ENCODE data around the gene TCF21.

Gene TCF21

GRCh38 chr6:133894795-133895358, 6.0 kb downstream of the TCF21 start:
- H3K36me3 ChIP-seq (ENCODE audit: control insufficient read depth in 1 of 2, insufficient read depth in 2 of 2, low read length in 2 of 2) = no peaks in the 10 kb centered on the region
- peaks cover 42 to 65% of the 10 kb centered on the region in 2 donors for H3K27me3 ChIP-seq (ENCODE audit: control insufficient read depth in 1 of 2, insufficient read depth in 2 of 2, low read length in 2 of 2)
- H3K27ac ChIP-seq (ENCODE audit: low read depth, low read length) = peak overlapping the region; percentile 34
- no peaks in the 10 kb centered on the region for H3K9me3 ChIP-seq (ENCODE audit: control insufficient read depth in 1 of 2, low read length in 2 of 2)
- peaks cover 28 to 34% of the 10 kb centered on the region in 2 donors for H3K4me1 ChIP-seq (ENCODE audit: control insufficient read depth in 1 of 2, insufficient read depth in 2 of 2, low read length in 2 of 2)
- H3K9ac ChIP-seq (ENCODE audit: low read depth in 1 of 2, low read length in 2 of 2) = no peak overlapping the region
- peak overlapping the region; percentile 1 to 68 for H3K4me3 ChIP-seq (ENCODE audit: low read depth in 1 of 2, low read length in 2 of 2)

- Histone ChIP-seq H3K4me1 (ENCODE audit: control insufficient read depth in 1 of 2, insufficient read depth in 2 of 2, low read length in 2 of 2) (peaks cover 28 to 34% of the 10 kb centered on the region in 2 donors), H3K36me3 (ENCODE audit: control insufficient read depth in 1 of 2, insufficient read depth in 2 of 2, low read length in 2 of 2) (no peaks in the 10 kb centered on the region), H3K9me3 (ENCODE audit: control insufficient read depth in 1 of 2, low read length in 2 of 2) (no peaks in the 10 kb centered on the region), H3K27ac (ENCODE audit: low read depth, low read length) (peak overlapping the region; percentile 39), H3K27me3 (ENCODE audit: control insufficient read depth in 1 of 2, insufficient read depth in 2 of 2, low read length in 2 of 2) (peaks cover 35 to 58% of the 10 kb centered on the region in 2 donors), H3K4me3 (ENCODE audit: low read depth in 1 of 2, low read length in 2 of 2) (peak overlapping the region; percentile 57 to 68), H3K9ac (ENCODE audit: low read depth in 1 of 2, low read length in 2 of 2) (peak overlapping the region in 1 of 2 donors; percentile 40)
These were observed 6.8 kb downstream of the TCF21 start for GRCh38 chr6:133895573-133896343.

GRCh38 chr6:133896344-133896721, 7.4 kb downstream of the TCF21 start:
- Histone ChIP-seq H3K4me3 (ENCODE audit: low read depth in 1 of 2, low read length in 2 of 2) (peak overlapping the region; percentile 57 to 68), H3K4me1 (ENCODE audit: control insufficient read depth in 1 of 2, insufficient read depth in 2 of 2, low read length in 2 of 2) (peaks cover 25 to 34% of the 10 kb centered on the region in 2 donors), H3K27ac (ENCODE audit: low read depth, low read length) (no peak overlapping the region), H3K27me3 (ENCODE audit: control insufficient read depth in 1 of 2, insufficient read depth in 2 of 2, low read length in 2 of 2) (peaks cover 29 to 52% of the 10 kb centered on the region in 2 donors), H3K9ac (ENCODE audit: low read depth in 1 of 2, low read length in 2 of 2) (no peak overlapping the region), H3K9me3 (ENCODE audit: control insufficient read depth in 1 of 2, low read length in 2 of 2) (no peaks in the 10 kb centered on the region), H3K36me3 (ENCODE audit: control insufficient read depth in 1 of 2, insufficient read depth in 2 of 2, low read length in 2 of 2) (no peaks in the 10 kb centered on the region)

- Histone ChIP-seq H3K9ac (ENCODE audit: low read depth in 1 of 2, low read length in 2 of 2) (no peak overlapping the region), H3K4me3 (ENCODE audit: low read depth in 1 of 2, low read length in 2 of 2) (no peak overlapping the region), H3K36me3 (ENCODE audit: control insufficient read depth in 1 of 2, insufficient read depth in 2 of 2, low read length in 2 of 2) (no peaks in the 10 kb centered on the region), H3K27ac (ENCODE audit: low read depth, low read length) (no peak overlapping the region), H3K4me1 (ENCODE audit: control insufficient read depth in 1 of 2, insufficient read depth in 2 of 2, low read length in 2 of 2) (peaks cover 21 to 29% of the 10 kb centered on the region in 2 donors), H3K9me3 (ENCODE audit: control insufficient read depth in 1 of 2, low read length in 2 of 2) (no peaks in the 10 kb centered on the region), H3K27me3 (ENCODE audit: control insufficient read depth in 1 of 2, insufficient read depth in 2 of 2, low read length in 2 of 2) (peaks cover 15 to 34% of the 10 kb centered on the region in 2 donors)
These were observed 9.3 kb downstream of the TCF21 start for GRCh38 chr6:133898263-133898662.

GRCh38 chr6:133899556-133899955, 10.6 kb downstream of the TCF21 start:
- H3K27me3 ChIP-seq (ENCODE audit: control insufficient read depth in 1 of 2, insufficient read depth in 2 of 2, low read length in 2 of 2) = peaks cover 4 to 21% of the 10 kb centered on the region in 2 donors
- H3K36me3 ChIP-seq (ENCODE audit: control insufficient read depth in 1 of 2, insufficient read depth in 2 of 2, low read length in 2 of 2) = no peaks in the 10 kb centered on the region
- no peaks in the 10 kb centered on the region for H3K9me3 ChIP-seq (ENCODE audit: control insufficient read depth in 1 of 2, low read length in 2 of 2)
- peaks cover 16 to 26% of the 10 kb centered on the region in 2 donors for H3K4me1 ChIP-seq (ENCODE audit: control insufficient read depth in 1 of 2, insufficient read depth in 2 of 2, low read length in 2 of 2)
- H3K27ac ChIP-seq (ENCODE audit: low read depth, low read length) = no peak overlapping the region
- no peak overlapping the region for H3K9ac ChIP-seq (ENCODE audit: low read depth in 1 of 2, low read length in 2 of 2)
- no peak overlapping the region for H3K4me3 ChIP-seq (ENCODE audit: low read depth in 1 of 2, low read length in 2 of 2)

- Histone ChIP-seq H3K9ac (ENCODE audit: low read depth in 1 of 2, low read length in 2 of 2) (no peak overlapping the region), H3K9me3 (ENCODE audit: control insufficient read depth in 1 of 2, low read length in 2 of 2) (no peaks in the 10 kb centered on the region), H3K27ac (ENCODE audit: low read depth, low read length) (no peak overlapping the region), H3K36me3 (ENCODE audit: control insufficient read depth in 1 of 2, insufficient read depth in 2 of 2, low read length in 2 of 2) (no peaks in the 10 kb centered on the region), H3K4me1 (ENCODE audit: control insufficient read depth in 1 of 2, insufficient read depth in 2 of 2, low read length in 2 of 2) (peaks cover 0 to 11% of the 10 kb centered on the region in 2 donors), H3K27me3 (ENCODE audit: control insufficient read depth in 1 of 2, insufficient read depth in 2 of 2, low read length in 2 of 2) (no peaks in the 10 kb centered on the region), H3K4me3 (ENCODE audit: low read depth in 1 of 2, low read length in 2 of 2) (no peak overlapping the region)
These were observed 14.9 kb downstream of the TCF21 start for GRCh38 chr6:133903855-133904254.

GRCh38 chr6:133906050-133906449, 17.1 kb downstream of the TCF21 start:
- H3K4me1 ChIP-seq (ENCODE audit: control insufficient read depth in 1 of 2, insufficient read depth in 2 of 2, low read length in 2 of 2) = peaks cover 0 to 11% of the 10 kb centered on the region in 2 donors
- no peaks in the 10 kb centered on the region for H3K36me3 ChIP-seq (ENCODE audit: control insufficient read depth in 1 of 2, insufficient read depth in 2 of 2, low read length in 2 of 2)
- H3K27me3 ChIP-seq (ENCODE audit: control insufficient read depth in 1 of 2, insufficient read depth in 2 of 2, low read length in 2 of 2) = peaks cover 0 to 3% of the 10 kb centered on the region in 2 donors
- no peak overlapping the region for H3K9ac ChIP-seq (ENCODE audit: low read depth in 1 of 2, low read length in 2 of 2)
- H3K4me3 ChIP-seq (ENCODE audit: low read depth in 1 of 2, low read length in 2 of 2) = no peak overlapping the region
- no peaks in the 10 kb centered on the region for H3K9me3 ChIP-seq (ENCODE audit: control insufficient read depth in 1 of 2, low read length in 2 of 2)
- H3K27ac ChIP-seq (ENCODE audit: low read depth, low read length) = no peak overlapping the region

GRCh38 chr6:133916650-133917151, 27.8 kb downstream of the TCF21 start:
- no peak overlapping the region for H3K27ac ChIP-seq (ENCODE audit: low read depth, low read length)
- no peaks in the 10 kb centered on the region for H3K36me3 ChIP-seq (ENCODE audit: control insufficient read depth in 1 of 2, insufficient read depth in 2 of 2, low read length in 2 of 2)
- H3K4me1 ChIP-seq (ENCODE audit: control insufficient read depth in 1 of 2, insufficient read depth in 2 of 2, low read length in 2 of 2) = no peaks in the 10 kb centered on the region
- peak overlapping the region in 1 of 2 donors; percentile 24 for H3K4me3 ChIP-seq (ENCODE audit: low read depth in 1 of 2, low read length in 2 of 2)
- H3K9ac ChIP-seq (ENCODE audit: low read depth in 1 of 2, low read length in 2 of 2) = peak overlapping the region in 1 of 2 donors; percentile 26
- H3K27me3 ChIP-seq (ENCODE audit: control insufficient read depth in 1 of 2, insufficient read depth in 2 of 2, low read length in 2 of 2) = no peaks in the 10 kb centered on the region
- no peaks in the 10 kb centered on the region for H3K9me3 ChIP-seq (ENCODE audit: control insufficient read depth in 1 of 2, low read length in 2 of 2)

- no peaks in the 10 kb centered on the region for H3K9me3 ChIP-seq (ENCODE audit: control insufficient read depth in 1 of 2, low read length in 2 of 2)
- no peaks in the 10 kb centered on the region for H3K4me1 ChIP-seq (ENCODE audit: control insufficient read depth in 1 of 2, insufficient read depth in 2 of 2, low read length in 2 of 2)
- no peaks in the 10 kb centered on the region for H3K27me3 ChIP-seq (ENCODE audit: control insufficient read depth in 1 of 2, insufficient read depth in 2 of 2, low read length in 2 of 2)
- H3K9ac ChIP-seq (ENCODE audit: low read depth in 1 of 2, low read length in 2 of 2) = no peak overlapping the region
- no peak overlapping the region for H3K4me3 ChIP-seq (ENCODE audit: low read depth in 1 of 2, low read length in 2 of 2)
- H3K36me3 ChIP-seq (ENCODE audit: control insufficient read depth in 1 of 2, insufficient read depth in 2 of 2, low read length in 2 of 2) = no peaks in the 10 kb centered on the region
- H3K27ac ChIP-seq (ENCODE audit: low read depth, low read length) = no peak overlapping the region
These were observed 28.9 kb downstream of the TCF21 start for GRCh38 chr6:133917781-133918180.

- Histone ChIP-seq H3K27me3 (ENCODE audit: control insufficient read depth in 1 of 2, insufficient read depth in 2 of 2, low read length in 2 of 2) (no peaks in the 10 kb centered on the region), H3K4me3 (ENCODE audit: low read depth in 1 of 2, low read length in 2 of 2) (no peak overlapping the region), H3K27ac (ENCODE audit: low read depth, low read length) (no peak overlapping the region), H3K4me1 (ENCODE audit: control insufficient read depth in 1 of 2, insufficient read depth in 2 of 2, low read length in 2 of 2) (no peaks in the 10 kb centered on the region), H3K9me3 (ENCODE audit: control insufficient read depth in 1 of 2, low read length in 2 of 2) (no peaks in the 10 kb centered on the region), H3K9ac (ENCODE audit: low read depth in 1 of 2, low read length in 2 of 2) (no peak overlapping the region), H3K36me3 (ENCODE audit: control insufficient read depth in 1 of 2, insufficient read depth in 2 of 2, low read length in 2 of 2) (no peaks in the 10 kb centered on the region)
These were observed 29.5 kb downstream of the TCF21 start for GRCh38 chr6:133918208-133918930.

Measured in duodenal mucosa (tissue), 2 donors.